NCI-H187 treated with DMSO at 0.1 percent for 48 hours (cell line): ENCODE results near the gene PTPRN2.

ENCODE experiments used
- DNase-seq: peaks from one replicate; lab custom pipeline; 2025; lab: John Stamatoyannopoulos, UW

Gene PTPRN2

GRCh38 chr7:157662110-157662791 lies 925.4 kb downstream of the PTPRN2 start:
- DNase-seq, result no peak

- DNase-seq, result no peak
These were observed 926.0 kb downstream of the PTPRN2 start for GRCh38 chr7:157661611-157661975.

GRCh38 chr7:157660971-157661610 lies 926.5 kb downstream of the PTPRN2 start:
- DNase-seq, result no peak

GRCh38 chr7:157658851-157659412 lies 928.7 kb downstream of the PTPRN2 start:
- DNase-seq, result no peak

GRCh38 chr7:157657741-157658740 lies 929.6 kb downstream of the PTPRN2 start:
- no peak for DNase-seq

GRCh38 chr7:157656195-157656769 lies 931.3 kb downstream of the PTPRN2 start:
- no peak for DNase-seq

GRCh38 chr7:157654350-157654749 lies 933.3 kb downstream of the PTPRN2 start:
- DNase-seq, result no peak

GRCh38 chr7:157653827-157654207 lies 933.8 kb downstream of the PTPRN2 start:
- DNase-seq, result no peak

GRCh38 chr7:157652954-157653826 lies 934.4 kb downstream of the PTPRN2 start:
- DNase-seq, result no peak

- no peak for DNase-seq
These were observed 935.3 kb downstream of the PTPRN2 start for GRCh38 chr7:157652161-157652953.

- no peak for DNase-seq
These were observed 936.1 kb downstream of the PTPRN2 start for GRCh38 chr7:157651366-157652160.

- no peak for DNase-seq
These were observed 936.8 kb downstream of the PTPRN2 start for GRCh38 chr7:157650801-157651200.

- no peak for DNase-seq
These were observed 937.4 kb downstream of the PTPRN2 start for GRCh38 chr7:157650131-157650631.

GRCh38 chr7:157646551-157646950 lies 941.1 kb downstream of the PTPRN2 start:
- no peak for DNase-seq

GRCh38 chr7:157645539-157645938 lies 942.1 kb downstream of the PTPRN2 start:
- DNase-seq, result no peak

- DNase-seq, result no peak
These were observed 942.7 kb downstream of the PTPRN2 start for GRCh38 chr7:157644946-157645345.

GRCh38 chr7:157643525-157643970 lies 944.1 kb downstream of the PTPRN2 start:
- no peak for DNase-seq

- DNase-seq, result no peak
These were observed 945.8 kb downstream of the PTPRN2 start for GRCh38 chr7:157641866-157642265.

- DNase-seq, result no peak
These were observed 947.5 kb downstream of the PTPRN2 start for GRCh38 chr7:157640144-157640543.
